Esophagus (tissue), 2 donors: Measurements from ENCODE around the gene HMGN2. TPM values are rescaled to one million over a fixed set of nuclear protein-coding genes. Genes with fewer than 3 reads are reported as not detected.
A peak's percentile ranks its signal among the peaks of the same experiment; 100 is the strongest.

Source experiments
- H3K27ac ChIP-seq, 2 donors: one replicate each; pipeline ENCODE4 v1.5.1; 2013; ENCODE audit warnings: low read depth in 2 of 2, mild to moderate bottlenecking in 2 of 2, inconsistent platforms in 1 of 2, low read length in 1 of 2, moderate library complexity in 1 of 2
- H3K27me3 ChIP-seq, 2 donors: one replicate each; pipeline ENCODE4 v1.6.1; 2013; ENCODE audit warnings: low read length in 2 of 2, control low read depth in 1 of 2, mild to moderate bottlenecking in 1 of 2; ENCODE audit not compliant: insufficient read depth in 2 of 2, control insufficient read depth in 1 of 2
- H3K36me3 ChIP-seq, 2 donors: one replicate each; pipeline ENCODE4 v1.6.1; 2013; ENCODE audit warnings: low read length in 1 of 2; ENCODE audit not compliant: control insufficient read depth in 2 of 2, insufficient read depth in 2 of 2
- H3K4me1 ChIP-seq, 2 donors: one replicate each; pipeline ENCODE4 v1.6.1; 2013; ENCODE audit warnings: low read length in 1 of 2; ENCODE audit not compliant: control insufficient read depth in 2 of 2, insufficient read depth in 2 of 2
- H3K4me3 ChIP-seq, 2 donors: one replicate each; pipeline ENCODE4 v1.5.1; 2013; ENCODE audit warnings: low read length in 2 of 2, mild to moderate bottlenecking in 2 of 2, low read depth in 1 of 2, moderate library complexity in 1 of 2
- H3K9me3 ChIP-seq, 2 donors: one replicate each; pipeline ENCODE4 v1.6.1; 2013; ENCODE audit warnings: mild to moderate bottlenecking in 2 of 2, low read depth in 1 of 2, low read length in 1 of 2, moderate library complexity in 1 of 2; ENCODE audit not compliant: control insufficient read depth in 2 of 2, insufficient read depth in 1 of 2
- WGBS, 2 donors: extraction: QIAGEN DNeasy Blood & Tissue Kit; methylation state at CpG; one replicate each; pipeline ENCODE4 v1.1.7; 2013; 5-methylcytosine and 5-hydroxymethylcytosine counted together
- polyA plus RNA-seq, 2 donors: library from polyadenylated mRNA; stranded (reverse); fragments of 200-250 nt; gene quantifications; one replicate each; pipeline ENCODE4 v1.2.3, GENCODE V29; 2013
- donor health status: healthy with polysubstance abuse.
- donor health status: Bipolar disorder and iron deficiency.

Gene HMGN2
- polyA plus RNA-seq, 2 donors: 314 to 439 TPM

- WGBS, 2 donors: 68 to 76% methylated on average over 14 of the region's 14 CpGs
- H3K4me1 ChIP-seq: no peaks in the 10 kb centered on the region
- H3K4me3 ChIP-seq: no peak overlapping the region
- H3K27ac ChIP-seq: no peak overlapping the region
- no peaks in the 10 kb centered on the region for H3K9me3 ChIP-seq
- H3K36me3 ChIP-seq: no peaks in the 10 kb centered on the region
- H3K27me3 ChIP-seq: peaks cover 0 to 2% of the 10 kb centered on the region in 2 donors
Measured at GRCh38 chr1:26521669-26522030, 49.4 kb downstream of the HMGN2 start.

GRCh38 chr1:26522073-26522472 is 49.8 kb downstream of the HMGN2 start:
- no peaks in the 10 kb centered on the region for H3K4me1 ChIP-seq
- H3K36me3 ChIP-seq: no peaks in the 10 kb centered on the region
- H3K27ac ChIP-seq: no peak overlapping the region
- no peak overlapping the region for H3K4me3 ChIP-seq
- peaks cover 0 to 2% of the 10 kb centered on the region in 2 donors for H3K27me3 ChIP-seq
- H3K9me3 ChIP-seq: no peaks in the 10 kb centered on the region

DNA sequence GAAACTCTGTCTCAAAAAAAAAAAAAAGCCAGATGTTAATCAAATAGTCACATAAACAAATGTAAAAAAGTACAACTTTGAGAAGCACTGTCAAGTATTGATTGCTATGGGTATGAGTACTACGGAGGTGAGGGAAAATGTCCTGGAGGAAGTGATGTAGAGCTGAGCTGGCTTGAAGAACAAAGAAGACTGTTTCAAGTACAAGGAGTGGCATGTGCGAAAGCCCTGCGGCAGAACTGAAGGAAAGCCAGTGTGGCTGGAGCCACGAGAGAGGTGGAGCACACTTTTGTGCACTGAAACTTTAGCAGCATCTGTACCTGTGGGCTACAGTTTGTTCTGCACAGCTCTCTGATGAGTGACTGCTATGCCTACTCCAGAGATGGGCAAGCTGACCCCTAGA is 51.9 kb downstream of the HMGN2 start:
- no peaks in the 10 kb centered on the region for H3K36me3 ChIP-seq
- peaks cover 0 to 2% of the 10 kb centered on the region in 2 donors for H3K27me3 ChIP-seq
- H3K4me1 ChIP-seq: peaks cover 0 to under 1% of the 10 kb centered on the region in 2 donors
- no peak overlapping the region for H3K4me3 ChIP-seq
- no peaks in the 10 kb centered on the region for H3K9me3 ChIP-seq
- peak overlapping the region in 1 of 2 donors; percentile 15 for H3K27ac ChIP-seq
- 40 to 43% methylated on average over 4 of the region's 4 CpGs for WGBS, 2 donors

Other genes with a start within 250 kb of the HMGN2 start
- gene CEP85, start 238.2 kb upstream of the HMGN2 start, polyA plus RNA-seq: 1 to 10 TPM; 5.3 to 5.9 TPM
- 100 to 1,000 TPM; 170 to 299 TPM for gene SH3BGRL3, start 192.4 kb upstream of the HMGN2 start, polyA plus RNA-seq
- 10 to 100 TPM; 10.1 to 16.0 TPM for gene UBXN11, start 165.8 kb upstream of the HMGN2 start, polyA plus RNA-seq
- 10 to 100 TPM; 17.0 to 20.6 TPM for gene CD52, start 154.5 kb upstream of the HMGN2 start, polyA plus RNA-seq
- 100 to 1,000 TPM; 163 to 275 TPM for gene CRYBG2, start 118.3 kb upstream of the HMGN2 start, polyA plus RNA-seq
- under 1 TPM; 0.28 to 0.51 TPM for gene ZNF683, start 99.7 kb upstream of the HMGN2 start, polyA plus RNA-seq
- not detected for gene LIN28A, start 61.6 kb upstream of the HMGN2 start, polyA plus RNA-seq
- 10 to 100 TPM; 22.6 to 29.3 TPM for gene DHDDS, start 40.1 kb upstream of the HMGN2 start, polyA plus RNA-seq
- 10 to 100 TPM in 1 of 2 donors, 1 to 10 TPM in 1; 9.6 to 15.0 TPM for gene RPS6KA1, start 57.3 kb downstream of the HMGN2 start, polyA plus RNA-seq
- gene ARID1A, start 223.6 kb downstream of the HMGN2 start, polyA plus RNA-seq: 10 to 100 TPM; 15.9 to 17.8 TPM